GM23338 (cell line): Measurements from ENCODE around the gene TASP1. TPM values are rescaled to one million over a fixed set of nuclear protein-coding genes. Genes with fewer than 3 reads are reported as not detected.

ENCODE experiments used
- ATAC-seq: fragments of 200-7000 bp; cut with Tn5 transposase; 3 replicates; pipeline ENCODE4 v1.9.1; 2020
- DNase-seq: peaks from one replicate; pipeline ENCODE4 v3.0.0-alpha.2; 2015; ENCODE audit warnings: low spot score
- H2AFZ ChIP-seq: fragments of 200-600 bp; sonication (generic); 2 replicates; pipeline ENCODE4 v1.8.0; 2016; ENCODE audit warnings: antibody characterized with exemption, mild to moderate bottlenecking, moderate library complexity
- H3F3A ChIP-seq: fragments of 200-600 bp; sonication (generic); replicated peaks from 2 replicates; pipeline ENCODE4 v1.8.0; 2017; ENCODE audit warnings: antibody characterized with exemption, mixed run types, low read depth
- H3K27ac ChIP-seq: fragments of 200-600 bp; sonication (generic); 2 replicates; pipeline ENCODE4 v1.6.1; 2016; ENCODE audit warnings: low read depth
- H3K27me3 ChIP-seq: fragments of 200-600 bp; sonication (generic); 2 replicates; pipeline ENCODE4 v1.8.0; 2016; ENCODE audit warnings: mild to moderate bottlenecking, mixed run types, moderate library complexity; ENCODE audit not compliant: insufficient read depth
- H3K36me3 ChIP-seq: fragments of 200-600 bp; sonication (generic); 2 replicates; pipeline ENCODE4 v1.8.0; 2016; ENCODE audit warnings: mild to moderate bottlenecking; ENCODE audit not compliant: insufficient read depth
- H3K4me1 ChIP-seq: fragments of 200-600 bp; sonication (generic); 2 replicates; pipeline ENCODE4 v1.8.0; 2016; ENCODE audit warnings: mild to moderate bottlenecking, moderate library complexity; ENCODE audit not compliant: insufficient read depth
- H3K4me2 ChIP-seq: fragments of 200-600 bp; sonication (generic); 2 replicates; pipeline ENCODE4 v1.7.1; 2017; ENCODE audit warnings: mixed run types
- H3K4me3 ChIP-seq: fragments of 200-600 bp; sonication (generic); 2 replicates; pipeline ENCODE4 v1.6.1; 2016; ENCODE audit warnings: mixed run types
- H3K79me2 ChIP-seq: fragments of 200-600 bp; sonication (generic); replicated peaks from 2 replicates; pipeline ENCODE4 v1.8.0; 2017; ENCODE audit warnings: mild to moderate bottlenecking; ENCODE audit not compliant: insufficient read depth
- H3K9me2 ChIP-seq: fragments of 200-600 bp; sonication (generic); 2 replicates; pipeline ENCODE4 v1.8.0; 2017; ENCODE audit not compliant: insufficient read depth
- H4K20me1 ChIP-seq: fragments of 200-600 bp; sonication (generic); replicated peaks from 2 replicates; pipeline ENCODE4 v1.8.0; 2017; ENCODE audit warnings: mild to moderate bottlenecking; ENCODE audit not compliant: insufficient read depth
- H3K27ac Mint-ChIP-seq: 2 replicates; pipeline ENCODE4 v1.8.0; 2020; ENCODE audit warnings: inconsistent platforms, mild to moderate bottlenecking, moderate library complexity, mixed read lengths
- H3K27me3 Mint-ChIP-seq: 3 replicates; pipeline ENCODE4 v1.8.0; 2022; ENCODE audit warnings: low read depth, mild to moderate bottlenecking, moderate library complexity, mixed read lengths, inconsistent platforms; ENCODE audit not compliant: insufficient read depth, poor library complexity
- H3K36me3 Mint-ChIP-seq: 3 replicates; pipeline ENCODE4 v1.8.0; 2021; ENCODE audit warnings: low read depth, mild to moderate bottlenecking, inconsistent platforms, moderate library complexity, mixed read lengths
- H3K4me1 Mint-ChIP-seq: 3 replicates; pipeline ENCODE4 v1.8.0; 2020; ENCODE audit warnings: mild to moderate bottlenecking, inconsistent platforms, mixed read lengths
- H3K4me3 Mint-ChIP-seq: 3 replicates; pipeline ENCODE4 v1.8.0; 2021; ENCODE audit warnings: moderate library complexity, mild to moderate bottlenecking, inconsistent platforms, mixed read lengths
- H3K9me3 Mint-ChIP-seq: 3 replicates; pipeline ENCODE4 v1.8.0; 2020; ENCODE audit warnings: moderate library complexity, mild to moderate bottlenecking, inconsistent platforms, mixed read lengths
- CREB1 ChIP-seq: fragments of 250-450 bp; sonication (Bioruptor Pico); IDR thresholded peaks from 2 replicates; pipeline ENCODE4 v1.5.0; 2020; ENCODE audit warnings: low read depth, mild to moderate bottlenecking, moderate library complexity
- EZH2 ChIP-seq: fragments of 200-600 bp; sonication (generic); IDR thresholded peaks from one replicate; pipeline ENCODE4 v1.8.0; 2017; ENCODE audit warnings: antibody characterized with exemption, mild to moderate bottlenecking, low read depth; ENCODE audit not compliant: unreplicated experiment
- EZH2phosphoT487 ChIP-seq: fragments of 200-600 bp; sonication (generic); IDR thresholded peaks from one replicate; pipeline ENCODE4 v1.8.1; 2018; ENCODE audit warnings: antibody characterized with exemption; ENCODE audit not compliant: unreplicated experiment
- JUNB ChIP-seq: IDR thresholded peaks from one replicate; pipeline ENCODE4 v1.6.1; 2016; ENCODE audit warnings: antibody characterized with exemption; ENCODE audit not compliant: unreplicated experiment
- NANOG ChIP-seq: IDR thresholded peaks from 2 replicates; pipeline ENCODE4 v1.6.1; 2016; ENCODE audit warnings: antibody characterized with exemption, borderline replicate concordance
- POLR2AphosphoS5 ChIP-seq: IDR thresholded peaks from 2 replicates; pipeline ENCODE4 v1.6.1; 2016; ENCODE audit warnings: antibody characterized with exemption, low read depth
- STAT1 ChIP-seq: IDR thresholded peaks from one replicate; pipeline ENCODE4 v1.6.1; 2016; ENCODE audit warnings: antibody characterized with exemption; ENCODE audit not compliant: unreplicated experiment
- ZNF114 ChIP-seq: fragments of 250-450 bp; sonication (Bioruptor Pico); IDR thresholded peaks from 2 replicates; pipeline ENCODE4 v1.5.0; 2020; ENCODE audit warnings: mild to moderate bottlenecking, moderate library complexity
- ZNF331 ChIP-seq: fragments of 250-450 bp; sonication (Bioruptor Pico); IDR thresholded peaks from 2 replicates; pipeline ENCODE4 v1.5.0; 2020; ENCODE audit warnings: low read depth, mild to moderate bottlenecking, moderate library complexity
- polyA plus RNA-seq: library from polyadenylated mRNA; unstranded; fragments of >200 nt; fragmentation: Nextera tagmentation; extraction: Ambion mirVana; gene quantifications from 2 replicates; pipeline ENCODE4 v1.2.1, GENCODE V29; 2016
- total RNA-seq: library from RNA; depleted of rRNA; stranded (reverse); fragments of >200 nt; shearing (Covaris generic); gene quantifications from 2 replicates; pipeline ENCODE4 v1.2.3, GENCODE V29; 2014
- TF ChIP-seq, protein P1 (sequence below), 2 experiments: fragments of 200-600 bp in 1 of 2; sonication (generic) in 1 of 2; conservative IDR thresholded peaks; 2 replicates each; pipeline versions ENCODE4 v1.5.1 to v1.6.1; 2016 to 2017; ENCODE audit warnings: antibody characterized with exemption in 2 of 2, low read depth in 2 of 2, mild to moderate bottlenecking in 2 of 2, moderate library complexity in 1 of 2
- TF ChIP-seq, protein P2 (sequence below): IDR thresholded peaks from 2 replicates; pipeline ENCODE4 v1.6.1; 2016; ENCODE audit warnings: antibody characterized with exemption
- TF ChIP-seq, protein P3 (sequence below): IDR thresholded peaks from one replicate; pipeline ENCODE4 v1.6.1; 2018; ENCODE audit warnings: antibody characterized with exemption; ENCODE audit not compliant: unreplicated experiment

Gene TASP1
- total and polyA plus RNA-seq, 2 experiments from 2014 or later: 9.7 to 9.8 TPM

DNA sequence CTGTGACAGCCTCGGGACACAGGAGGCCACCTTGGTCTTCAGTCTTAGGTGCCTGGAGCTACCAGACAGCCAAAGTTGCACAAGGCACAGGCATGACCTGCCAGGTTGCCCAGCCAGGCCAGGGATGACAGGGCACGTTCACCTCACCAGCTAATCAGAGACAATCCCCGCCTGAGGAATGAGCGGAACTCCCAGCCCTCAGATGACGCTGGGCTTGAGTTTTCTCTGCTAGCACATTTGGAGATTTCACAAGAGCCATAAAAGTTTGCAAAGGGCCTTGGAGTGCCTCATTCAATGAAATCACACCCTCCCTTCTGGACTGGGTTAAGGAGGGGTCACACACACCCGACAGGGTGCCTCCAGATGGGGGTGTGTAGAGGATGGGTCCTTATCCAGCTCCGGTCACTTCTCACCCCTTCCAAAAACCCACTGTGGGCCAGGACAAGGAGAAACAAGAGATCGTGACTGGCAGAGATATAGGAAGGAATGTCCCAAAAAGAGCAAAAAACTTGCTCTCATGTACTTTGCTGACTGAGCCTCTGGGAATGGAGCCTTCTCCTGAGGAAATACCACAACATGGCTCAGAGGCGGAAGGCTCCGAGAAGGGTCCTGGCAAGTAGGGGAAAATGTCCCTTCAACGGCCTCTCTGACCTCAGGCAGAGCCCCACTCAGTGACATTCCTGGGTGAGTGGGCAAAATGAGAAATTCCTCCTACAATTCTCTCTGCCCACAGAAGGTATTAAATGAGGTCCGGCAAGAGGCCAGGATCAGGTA is 296.1 kb downstream of the TASP1 start:
- peaks cover 20% of the 10 kb centered on the region for H3K9me2 ChIP-seq
- 0 out of 2 replicates have a peak overlapping the region, but pooled peaks have one; percentile 20 for H3K4me2 ChIP-seq
- no peaks in the 10 kb centered on the region for H4K20me1 ChIP-seq
- H3K27ac ChIP-seq: no peak overlapping the region
- H3K27me3 Mint-ChIP-seq: peaks cover 5% of the 10 kb centered on the region
- H3K27me3 ChIP-seq: no peaks in the 10 kb centered on the region
- H3K36me3 ChIP-seq: no peaks in the 10 kb centered on the region
- H3K36me3 Mint-ChIP-seq: no peaks in the 10 kb centered on the region
- H3K4me3 ChIP-seq: no peak overlapping the region
- H2AFZ ChIP-seq: no peak overlapping the region
- no peaks in the 10 kb centered on the region for H3F3A ChIP-seq
- TF ChIP-seq STAT1 (no peak), NANOG (no peak), POLR2AphosphoS5 (no peak)
- TF ChIP-seq, protein P1, sequence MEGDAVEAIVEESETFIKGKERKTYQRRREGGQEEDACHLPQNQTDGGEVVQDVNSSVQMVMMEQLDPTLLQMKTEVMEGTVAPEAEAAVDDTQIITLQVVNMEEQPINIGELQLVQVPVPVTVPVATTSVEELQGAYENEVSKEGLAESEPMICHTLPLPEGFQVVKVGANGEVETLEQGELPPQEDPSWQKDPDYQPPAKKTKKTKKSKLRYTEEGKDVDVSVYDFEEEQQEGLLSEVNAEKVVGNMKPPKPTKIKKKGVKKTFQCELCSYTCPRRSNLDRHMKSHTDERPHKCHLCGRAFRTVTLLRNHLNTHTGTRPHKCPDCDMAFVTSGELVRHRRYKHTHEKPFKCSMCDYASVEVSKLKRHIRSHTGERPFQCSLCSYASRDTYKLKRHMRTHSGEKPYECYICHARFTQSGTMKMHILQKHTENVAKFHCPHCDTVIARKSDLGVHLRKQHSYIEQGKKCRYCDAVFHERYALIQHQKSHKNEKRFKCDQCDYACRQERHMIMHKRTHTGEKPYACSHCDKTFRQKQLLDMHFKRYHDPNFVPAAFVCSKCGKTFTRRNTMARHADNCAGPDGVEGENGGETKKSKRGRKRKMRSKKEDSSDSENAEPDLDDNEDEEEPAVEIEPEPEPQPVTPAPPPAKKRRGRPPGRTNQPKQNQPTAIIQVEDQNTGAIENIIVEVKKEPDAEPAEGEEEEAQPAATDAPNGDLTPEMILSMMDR (conservative IDR thresholded peaks at IDR 0.05; ENCODE audit: low read depth in 2 of 2): no peak
- no peaks in the 10 kb centered on the region for H3K9me3 Mint-ChIP-seq
- no peak overlapping the region for H3K4me3 Mint-ChIP-seq
- H3K4me1 Mint-ChIP-seq: peaks cover 12% of the 10 kb centered on the region
- DNase-seq: no peak
- H3K4me1 ChIP-seq: no peaks in the 10 kb centered on the region
- no peak overlapping the region for H3K27ac Mint-ChIP-seq
- H3K79me2 ChIP-seq: no peaks in the 10 kb centered on the region
- no peak for ATAC-seq

DNA sequence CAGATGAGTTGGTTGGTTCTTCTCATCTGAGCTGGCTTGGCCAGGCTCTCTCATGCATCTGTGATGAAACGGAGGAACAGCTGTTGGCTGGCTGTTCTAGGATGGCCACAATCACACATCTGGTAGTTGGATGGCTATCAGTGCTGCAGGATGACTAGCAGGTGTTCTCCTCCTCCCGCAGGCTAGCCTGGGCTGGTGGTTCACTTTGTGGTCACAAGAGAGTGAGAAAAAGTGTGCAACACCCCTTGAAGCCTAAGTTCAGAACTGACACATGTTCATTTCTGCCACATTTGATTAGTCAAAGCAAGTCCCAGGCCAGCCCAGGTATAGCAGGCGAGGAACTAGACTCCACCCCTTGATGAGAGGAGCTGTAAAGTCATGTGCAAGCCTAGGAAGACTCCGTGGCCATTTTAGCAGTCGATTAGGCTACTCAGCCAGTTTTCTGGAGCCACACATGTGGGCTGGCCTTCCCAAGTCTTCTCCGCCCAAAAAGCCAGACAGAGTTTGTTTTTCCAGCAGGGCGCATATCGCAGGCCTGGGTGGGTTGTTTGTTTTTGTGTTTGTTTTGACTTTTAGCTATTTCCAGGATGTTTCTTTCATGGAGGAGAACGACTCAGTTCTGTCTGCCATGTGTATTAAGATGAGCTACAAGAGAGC is 296.9 kb downstream of the TASP1 start:
- H3K4me2 ChIP-seq: no peak overlapping the region
- TF ChIP-seq CREB1 (CRISPR knock-in tag) (no peak), STAT1 (no peak), JUNB (no peak), ZNF114 (CRISPR knock-in tag) (no peak), ZNF331 (CRISPR knock-in tag) (no peak), EZH2phosphoT487 (no peak), EZH2 (no peak), POLR2AphosphoS5 (no peak)
- TF ChIP-seq, protein P2, sequence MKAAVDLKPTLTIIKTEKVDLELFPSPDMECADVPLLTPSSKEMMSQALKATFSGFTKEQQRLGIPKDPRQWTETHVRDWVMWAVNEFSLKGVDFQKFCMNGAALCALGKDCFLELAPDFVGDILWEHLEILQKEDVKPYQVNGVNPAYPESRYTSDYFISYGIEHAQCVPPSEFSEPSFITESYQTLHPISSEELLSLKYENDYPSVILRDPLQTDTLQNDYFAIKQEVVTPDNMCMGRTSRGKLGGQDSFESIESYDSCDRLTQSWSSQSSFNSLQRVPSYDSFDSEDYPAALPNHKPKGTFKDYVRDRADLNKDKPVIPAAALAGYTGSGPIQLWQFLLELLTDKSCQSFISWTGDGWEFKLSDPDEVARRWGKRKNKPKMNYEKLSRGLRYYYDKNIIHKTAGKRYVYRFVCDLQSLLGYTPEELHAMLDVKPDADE: no peak
- TF ChIP-seq, protein P1 (conservative IDR thresholded peaks at IDR 0.05; ENCODE audit: low read depth in 2 of 2): no peak
- TF ChIP-seq, protein P3, sequence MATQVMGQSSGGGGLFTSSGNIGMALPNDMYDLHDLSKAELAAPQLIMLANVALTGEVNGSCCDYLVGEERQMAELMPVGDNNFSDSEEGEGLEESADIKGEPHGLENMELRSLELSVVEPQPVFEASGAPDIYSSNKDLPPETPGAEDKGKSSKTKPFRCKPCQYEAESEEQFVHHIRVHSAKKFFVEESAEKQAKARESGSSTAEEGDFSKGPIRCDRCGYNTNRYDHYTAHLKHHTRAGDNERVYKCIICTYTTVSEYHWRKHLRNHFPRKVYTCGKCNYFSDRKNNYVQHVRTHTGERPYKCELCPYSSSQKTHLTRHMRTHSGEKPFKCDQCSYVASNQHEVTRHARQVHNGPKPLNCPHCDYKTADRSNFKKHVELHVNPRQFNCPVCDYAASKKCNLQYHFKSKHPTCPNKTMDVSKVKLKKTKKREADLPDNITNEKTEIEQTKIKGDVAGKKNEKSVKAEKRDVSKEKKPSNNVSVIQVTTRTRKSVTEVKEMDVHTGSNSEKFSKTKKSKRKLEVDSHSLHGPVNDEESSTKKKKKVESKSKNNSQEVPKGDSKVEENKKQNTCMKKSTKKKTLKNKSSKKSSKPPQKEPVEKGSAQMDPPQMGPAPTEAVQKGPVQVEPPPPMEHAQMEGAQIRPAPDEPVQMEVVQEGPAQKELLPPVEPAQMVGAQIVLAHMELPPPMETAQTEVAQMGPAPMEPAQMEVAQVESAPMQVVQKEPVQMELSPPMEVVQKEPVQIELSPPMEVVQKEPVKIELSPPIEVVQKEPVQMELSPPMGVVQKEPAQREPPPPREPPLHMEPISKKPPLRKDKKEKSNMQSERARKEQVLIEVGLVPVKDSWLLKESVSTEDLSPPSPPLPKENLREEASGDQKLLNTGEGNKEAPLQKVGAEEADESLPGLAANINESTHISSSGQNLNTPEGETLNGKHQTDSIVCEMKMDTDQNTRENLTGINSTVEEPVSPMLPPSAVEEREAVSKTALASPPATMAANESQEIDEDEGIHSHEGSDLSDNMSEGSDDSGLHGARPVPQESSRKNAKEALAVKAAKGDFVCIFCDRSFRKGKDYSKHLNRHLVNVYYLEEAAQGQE: no peak

More for the DNA sequence above, 296.9 kb downstream of the TASP1 start:
- Histone ChIP-seq H3K9me2 (peaks cover 21% of the 10 kb centered on the region), H4K20me1 (no peaks in the 10 kb centered on the region), H3K4me1 (no peaks in the 10 kb centered on the region), H3K36me3 (no peaks in the 10 kb centered on the region), H2AFZ (no peak overlapping the region), H3K79me2 (no peaks in the 10 kb centered on the region), H3K4me3 (no peak overlapping the region), H3K27me3 (no peaks in the 10 kb centered on the region), H3F3A (no peaks in the 10 kb centered on the region), H3K27ac (no peak overlapping the region)
- Mint-ChIP-seq H3K4me1 (peaks cover 12% of the 10 kb centered on the region), H3K27ac (no peak overlapping the region), H3K36me3 (no peaks in the 10 kb centered on the region), H3K9me3 (no peaks in the 10 kb centered on the region), H3K27me3 (peaks cover 3% of the 10 kb centered on the region), H3K4me3 (no peak overlapping the region)
- ATAC-seq (no peak), DNase-seq (no peak)
